GM21619 (cell line): ENCODE data around the gene MDGA2.

ENCODE experiments used
- ATAC-seq: cut with Tn5 transposase; IDR thresholded peaks from one replicate; pipeline ENCODE4 v1.9.1; 2021; ENCODE audit not compliant: unreplicated experiment

The MDGA2 gene

GRCh38 chr14:47155395-47155794, 520.0 kb downstream of the MDGA2 start:
- ATAC-seq, result no peak

- no peak for ATAC-seq
Observed at GRCh38 chr14:47154276-47154797, 521.1 kb downstream of the MDGA2 start.

DNA sequence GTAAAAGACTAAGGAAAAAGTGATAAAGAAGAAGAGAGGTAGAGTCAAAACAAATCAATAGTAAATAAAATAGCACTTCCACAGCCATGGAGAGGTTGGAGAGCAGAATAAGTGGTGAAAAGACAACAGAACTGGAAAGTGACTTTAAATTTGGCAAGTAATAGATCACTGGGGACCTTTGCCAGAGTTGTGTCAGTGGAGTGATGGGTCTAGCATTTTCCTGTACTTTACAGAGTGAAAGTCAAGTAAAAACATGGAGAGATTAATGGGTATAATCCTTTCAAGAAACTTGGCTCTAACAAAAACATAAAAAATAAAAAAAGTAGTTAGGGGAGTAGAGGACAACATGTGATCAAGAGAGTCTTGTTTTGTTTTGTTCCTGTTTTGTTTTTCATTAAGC, 521.7 kb downstream of the MDGA2 start:
- no peak for ATAC-seq

- ATAC-seq, result no peak
Observed at GRCh38 chr14:47150267-47150666, 525.1 kb downstream of the MDGA2 start.

DNA sequence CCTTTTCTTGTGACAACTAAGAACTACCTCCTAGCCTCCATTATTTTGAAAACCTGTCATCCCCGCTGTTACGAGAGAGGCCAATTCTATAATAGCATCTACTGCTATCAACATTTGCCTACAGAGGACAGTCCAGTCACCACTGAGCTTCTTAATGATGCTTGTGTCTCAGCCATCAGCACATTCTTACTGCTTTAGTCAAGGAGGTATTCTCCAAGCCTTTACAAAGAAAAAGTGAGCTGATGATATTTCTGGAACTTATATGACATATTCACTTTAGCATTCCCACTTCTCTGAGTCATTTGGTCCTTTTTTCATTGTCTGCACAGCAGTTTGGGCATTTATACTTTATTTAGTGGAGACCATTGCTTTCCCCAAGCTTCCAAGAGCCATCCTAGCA, 526.1 kb downstream of the MDGA2 start:
- ATAC-seq, result no peak

DNA sequence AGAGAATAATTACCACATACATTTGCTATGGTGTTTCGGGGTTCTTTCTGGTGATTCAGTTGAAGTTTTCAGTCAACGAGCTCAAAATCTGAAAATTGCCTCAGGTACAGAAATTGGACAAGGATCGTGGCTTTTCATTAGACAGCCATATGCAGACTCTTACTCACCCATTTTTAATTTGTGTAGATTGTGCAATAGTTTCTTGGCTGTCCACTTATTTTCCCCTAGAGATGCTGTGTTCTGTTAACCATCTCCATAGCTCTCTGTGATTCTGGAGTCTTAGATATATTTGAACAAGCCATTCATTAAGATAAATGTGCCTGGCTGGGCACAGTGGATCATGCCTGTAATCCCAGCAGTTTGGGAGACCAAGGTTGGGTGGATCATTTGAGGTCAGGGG, 526.7 kb downstream of the MDGA2 start:
- ATAC-seq, result no peak

GRCh38 chr14:47120645-47121044, 554.8 kb downstream of the MDGA2 start:
- ATAC-seq, result no peak

GRCh38 chr14:47103771-47104170, 571.6 kb downstream of the MDGA2 start:
- ATAC-seq, result no peak

GRCh38 chr14:47102472-47102871, 572.9 kb downstream of the MDGA2 start:
- ATAC-seq, result no peak

GRCh38 chr14:47085678-47086077, 589.7 kb downstream of the MDGA2 start:
- no peak for ATAC-seq

DNA sequence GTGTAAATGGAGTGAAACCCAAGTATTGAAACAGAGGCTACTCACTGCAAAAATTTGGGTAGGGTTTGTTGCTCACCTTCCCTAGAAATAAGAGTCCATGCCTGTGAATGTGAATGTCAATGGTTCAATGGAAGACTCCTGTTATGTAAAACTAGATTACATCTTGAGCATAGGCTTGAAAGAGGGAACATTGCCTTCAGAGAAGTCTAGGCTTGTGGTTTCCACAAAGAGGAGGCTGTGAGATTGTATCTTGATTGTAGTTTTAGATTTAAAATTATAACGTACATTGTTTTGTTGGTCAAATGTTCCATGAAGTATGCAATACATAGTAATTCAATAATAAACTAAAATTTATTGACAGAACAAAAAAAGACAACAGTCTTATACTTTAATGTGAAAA, 610.1 kb downstream of the MDGA2 start:
- no peak for ATAC-seq

GRCh38 chr14:47060050-47060449, 615.4 kb downstream of the MDGA2 start:
- ATAC-seq, result no peak

- ATAC-seq, result no peak
Observed at GRCh38 chr14:47057364-47057763, 618.0 kb downstream of the MDGA2 start.

- no peak for ATAC-seq
Observed at GRCh38 chr14:47044841-47045240, 630.6 kb downstream of the MDGA2 start.

DNA sequence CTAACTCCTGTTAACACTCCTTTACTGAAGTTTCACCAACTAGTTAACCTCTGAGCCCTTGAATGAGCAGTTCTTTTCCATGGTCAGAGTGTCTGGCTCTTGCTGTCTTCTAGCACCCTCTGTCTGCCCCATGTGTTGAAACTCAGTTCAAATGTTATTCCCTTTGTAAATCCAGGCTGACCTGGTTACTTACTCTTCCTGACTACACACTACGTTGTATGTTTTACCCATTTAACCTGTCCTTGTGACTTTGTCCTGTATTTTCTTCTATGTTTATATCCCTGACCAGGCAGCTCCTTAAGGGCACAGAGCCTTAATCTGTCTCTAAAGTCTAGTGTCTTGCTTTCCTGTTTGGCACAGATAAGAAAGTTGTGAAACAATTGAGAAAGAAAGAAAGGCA, 634.9 kb downstream of the MDGA2 start:
- ATAC-seq, result no peak

DNA sequence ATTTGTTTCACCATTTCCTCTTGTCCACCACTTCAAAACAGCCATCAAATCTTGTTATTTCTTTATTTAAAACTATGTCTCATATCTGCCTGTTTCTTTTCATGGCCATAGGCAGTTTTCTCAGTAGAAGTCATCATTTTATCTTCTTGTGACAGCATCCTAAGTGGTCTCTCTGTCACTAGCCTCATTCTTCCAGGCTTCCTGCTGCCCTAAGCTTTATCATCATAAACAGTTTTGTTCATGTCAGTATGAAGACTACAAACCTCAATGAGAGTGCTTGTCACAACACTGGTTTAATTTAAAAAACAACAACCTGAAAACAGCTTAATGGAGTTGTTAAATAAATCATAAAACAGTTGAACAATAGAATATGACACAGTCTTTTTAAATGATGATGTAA, 636.1 kb downstream of the MDGA2 start:
- no peak for ATAC-seq

DNA sequence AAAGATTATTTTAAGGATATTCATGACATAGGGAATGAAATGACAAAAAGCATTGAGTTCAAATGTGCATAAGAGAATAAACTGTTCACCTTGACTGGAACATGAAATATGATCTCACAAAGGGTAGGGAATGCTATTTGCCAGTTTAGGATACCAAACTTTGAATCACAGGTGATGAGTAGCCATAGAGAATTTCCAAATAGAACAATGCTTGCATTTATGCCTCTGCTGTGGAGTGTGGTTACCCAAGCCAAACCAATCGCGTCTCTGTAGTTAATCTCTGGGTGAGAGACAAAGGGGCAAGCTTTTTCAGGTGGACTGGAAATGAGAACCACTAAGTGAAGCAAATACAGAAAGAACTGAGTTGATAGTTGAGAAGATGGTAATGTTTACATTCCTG, 652.7 kb downstream of the MDGA2 start:
- no peak for ATAC-seq

DNA sequence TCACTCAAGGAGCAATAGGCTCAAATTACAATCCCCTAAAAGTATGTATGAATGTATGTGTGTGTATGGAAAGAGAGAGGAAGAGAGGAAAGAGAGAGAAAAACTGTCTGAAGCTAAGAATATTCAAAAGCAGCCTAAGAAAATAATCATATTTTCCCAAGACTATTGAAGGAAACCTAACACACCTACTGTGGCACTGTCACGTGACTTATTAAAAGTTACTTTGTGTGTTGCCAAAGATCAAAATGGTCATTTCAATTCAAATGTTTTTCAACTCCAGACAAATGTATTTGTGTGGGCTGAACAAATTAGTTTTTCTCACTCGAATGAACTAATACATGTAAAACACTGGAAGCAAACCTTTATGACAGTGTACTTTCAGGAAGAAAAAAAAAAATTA, 654.9 kb downstream of the MDGA2 start:
- ATAC-seq, result no peak

DNA sequence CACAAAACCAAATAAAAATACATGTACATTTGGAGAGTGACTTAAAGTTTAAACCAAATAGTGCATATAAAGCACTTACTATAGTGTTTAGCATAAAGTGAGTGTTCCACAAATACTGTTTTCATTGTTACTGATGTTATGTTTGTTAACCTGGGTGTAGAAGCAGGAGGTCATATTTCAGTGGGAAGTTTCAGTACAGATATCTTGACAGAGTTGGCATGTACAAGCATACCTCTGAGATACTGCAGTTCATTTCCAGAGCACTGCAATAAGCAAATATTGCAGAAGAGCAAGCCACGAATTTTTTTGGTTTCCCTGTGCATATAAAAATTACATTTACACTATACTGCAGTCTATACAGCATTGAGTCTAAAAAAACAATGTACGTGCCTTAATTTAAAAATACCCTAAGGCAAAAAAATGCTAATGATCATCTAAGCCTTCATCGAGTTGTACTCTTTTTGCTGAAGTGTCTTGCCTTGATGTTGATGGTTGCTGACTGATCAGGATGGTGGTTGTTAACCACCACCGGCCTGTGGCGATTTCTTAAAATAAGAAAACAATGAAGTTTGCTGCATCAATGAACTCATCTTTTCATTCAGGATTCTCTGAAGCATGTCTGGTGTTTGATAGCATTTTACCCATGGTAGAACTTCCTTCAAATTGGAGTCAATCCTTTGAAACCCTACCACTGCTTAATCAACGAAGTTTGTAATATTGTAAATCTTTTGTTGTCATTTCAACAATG, 662.7 kb downstream of the MDGA2 start:
- ATAC-seq, result no peak

- no peak for ATAC-seq
Observed at GRCh38 chr14:47009615-47010014, 665.8 kb downstream of the MDGA2 start.

DNA sequence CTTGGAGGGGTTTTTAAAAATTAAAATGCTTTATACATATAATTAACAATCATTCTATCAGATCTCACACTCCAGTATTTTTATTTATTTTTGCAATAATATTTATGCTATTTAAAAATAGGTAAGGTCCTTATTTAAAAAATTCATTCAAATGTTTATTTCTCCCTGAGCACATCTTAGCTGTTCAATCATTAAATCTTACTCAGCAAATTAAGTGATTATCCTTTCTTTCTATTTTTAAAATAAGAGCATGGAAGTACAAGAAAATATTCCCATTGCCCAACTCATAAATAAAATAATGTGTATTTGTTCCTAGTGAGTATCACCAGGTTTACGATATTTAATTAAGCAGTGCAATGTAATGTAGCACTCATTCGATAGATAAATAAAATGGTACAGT, 666.7 kb downstream of the MDGA2 start:
- no peak for ATAC-seq

DNA sequence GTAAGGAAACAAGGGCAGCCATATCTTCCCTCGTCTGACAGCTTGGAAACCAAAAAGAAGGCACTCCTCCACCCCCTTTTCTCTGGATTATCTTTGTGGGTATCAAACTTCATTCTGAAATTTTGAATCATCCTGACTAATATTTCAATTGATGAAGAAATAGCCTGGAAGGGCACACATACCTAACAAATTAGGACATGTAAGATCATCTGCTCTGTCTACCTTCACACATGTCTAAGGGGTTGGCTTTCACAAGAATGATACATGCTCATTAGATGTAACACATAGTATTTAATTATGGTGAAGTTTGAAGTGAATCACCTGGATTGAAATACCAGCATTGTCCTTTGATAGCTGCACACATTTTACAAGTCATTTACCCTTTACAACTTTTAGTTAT, 675.7 kb downstream of the MDGA2 start:
- ATAC-seq, result no peak

- ATAC-seq, result no peak
Observed at GRCh38 chr14:46989566-46989965, 685.8 kb downstream of the MDGA2 start.
